GM15510 (cell line): ENCODE results near the gene OLIG1.

Experiments
- POLR2A ChIP-seq: IDR thresholded peaks from 3 replicates; pipeline ENCODE4 v1.6.1; 2011; ENCODE audit warnings: borderline replicate concordance; ENCODE audit not compliant: insufficient read length; ENCODE audit errors: extremely low read depth

Gene OLIG1

GRCh38 chr21:33027401-33028286 lies 42.3 kb upstream of the OLIG1 start:
- no peak for TF ChIP-seq POLR2A

DNA sequence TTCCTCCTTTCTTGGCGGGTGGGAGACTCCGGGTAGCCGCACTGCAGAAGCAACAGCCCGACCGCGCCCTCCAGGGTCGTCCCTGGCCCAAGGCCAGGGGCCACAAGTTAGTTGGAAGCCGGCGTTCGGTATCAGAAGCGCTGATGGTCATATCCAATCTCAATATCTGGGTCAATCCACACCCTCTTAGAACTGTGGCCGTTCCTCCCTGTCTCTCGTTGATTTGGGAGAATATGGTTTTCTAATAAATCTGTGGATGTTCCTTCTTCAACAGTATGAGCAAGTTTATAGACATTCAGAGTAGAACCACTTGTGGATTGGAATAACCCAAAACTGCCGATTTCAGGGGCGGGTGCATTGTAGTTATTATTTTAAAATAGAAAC lies 41.7 kb upstream of the OLIG1 start:
- TF ChIP-seq POLR2A = no peak

- TF ChIP-seq POLR2A = no peak
Measured at GRCh38 chr21:33028773-33029384, 41.1 kb upstream of the OLIG1 start.

- TF ChIP-seq POLR2A = no peak
Measured at GRCh38 chr21:33029385-33029921, 40.5 kb upstream of the OLIG1 start.

GRCh38 chr21:33029975-33030461 lies 39.9 kb upstream of the OLIG1 start:
- no peak for TF ChIP-seq POLR2A

DNA sequence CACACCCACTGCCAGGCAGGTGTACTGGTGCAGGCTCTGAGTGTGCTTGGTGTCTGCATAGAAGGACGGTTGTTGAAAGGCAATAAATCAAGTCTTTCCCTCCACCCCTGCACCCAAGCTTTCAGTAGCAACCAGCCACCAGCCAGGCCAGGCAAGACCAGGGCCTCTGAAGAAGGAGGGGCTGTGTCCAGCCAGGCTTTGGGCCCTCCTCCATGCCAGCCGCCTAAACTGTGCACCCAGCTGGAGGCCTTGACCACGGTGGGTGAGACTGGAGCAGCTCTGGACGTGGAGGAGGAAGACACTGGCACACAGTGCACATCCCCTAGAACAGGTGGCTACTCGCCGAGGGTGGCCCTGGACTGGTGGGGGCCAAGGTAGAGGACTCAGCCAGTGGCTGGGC lies 39.3 kb upstream of the OLIG1 start:
- no peak for TF ChIP-seq POLR2A

- TF ChIP-seq POLR2A = no peak
Measured at GRCh38 chr21:33031152-33031911, 38.6 kb upstream of the OLIG1 start.

GRCh38 chr21:33032434-33033047 lies 37.4 kb upstream of the OLIG1 start:
- no peak for TF ChIP-seq POLR2A

DNA sequence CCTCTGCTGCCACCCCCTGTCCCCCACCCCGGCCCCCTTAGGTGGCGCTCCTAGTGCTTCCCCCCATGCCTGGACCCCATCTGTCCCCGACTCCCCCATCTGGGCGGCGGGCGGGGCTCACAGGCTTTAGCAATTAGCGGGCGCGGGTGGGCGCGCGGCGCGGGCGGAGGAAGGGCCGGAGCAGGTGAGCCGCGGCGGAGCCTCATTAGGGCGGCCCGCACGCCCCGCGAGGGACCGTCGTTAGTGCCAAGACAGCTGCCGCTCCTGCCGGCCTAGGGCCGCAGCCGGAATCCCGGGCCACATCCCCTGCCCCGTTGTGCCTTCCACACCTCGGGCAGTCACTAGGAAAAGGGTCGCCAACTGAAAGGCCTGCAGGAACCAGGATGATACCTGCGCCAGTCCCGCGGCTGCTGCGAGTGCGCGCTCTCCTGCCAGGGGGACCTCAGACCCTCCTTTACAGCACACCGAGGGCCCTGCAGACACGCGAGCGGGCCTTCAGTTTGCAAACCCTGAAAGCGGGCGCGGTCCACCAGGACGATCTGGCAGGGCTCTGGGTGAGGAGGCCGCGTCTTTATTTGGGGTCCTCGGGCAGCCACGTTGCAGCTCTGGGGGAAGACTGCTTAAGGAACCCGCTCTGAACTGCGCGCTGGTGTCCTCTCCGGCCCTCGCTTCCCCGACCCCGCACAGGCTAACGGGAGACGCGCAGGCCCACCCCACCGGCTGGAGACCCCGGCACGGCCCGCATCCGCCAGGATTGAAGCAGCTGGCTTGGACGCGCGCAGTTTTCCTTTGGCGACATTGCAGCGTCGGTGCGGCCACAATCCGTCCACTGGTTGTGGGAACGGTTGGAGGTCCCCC lies 36.6 kb upstream of the OLIG1 start:
- no peak for TF ChIP-seq POLR2A

- no peak for TF ChIP-seq POLR2A
Measured at GRCh38 chr21:33033961-33034413, 36.0 kb upstream of the OLIG1 start.

DNA sequence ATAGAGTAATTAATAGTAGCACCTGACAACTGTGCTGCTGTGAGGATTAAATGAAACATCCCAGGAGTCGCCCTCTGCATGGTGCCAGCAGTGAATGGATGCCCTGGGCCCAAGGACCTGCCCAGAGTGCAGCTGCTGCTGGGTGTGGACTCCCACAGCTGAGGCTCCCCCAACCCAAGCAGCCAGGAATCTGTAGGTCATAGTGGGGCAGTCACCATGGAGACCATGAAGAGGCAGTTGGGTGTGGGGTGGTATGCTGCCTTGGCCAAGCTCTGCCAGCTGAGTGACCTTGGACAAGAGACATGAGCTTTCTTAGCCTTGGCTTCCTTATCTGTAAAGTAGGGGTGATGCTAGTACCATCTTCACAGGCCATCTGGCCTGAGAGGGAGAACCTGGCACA lies 34.8 kb upstream of the OLIG1 start:
- TF ChIP-seq POLR2A = no peak

DNA sequence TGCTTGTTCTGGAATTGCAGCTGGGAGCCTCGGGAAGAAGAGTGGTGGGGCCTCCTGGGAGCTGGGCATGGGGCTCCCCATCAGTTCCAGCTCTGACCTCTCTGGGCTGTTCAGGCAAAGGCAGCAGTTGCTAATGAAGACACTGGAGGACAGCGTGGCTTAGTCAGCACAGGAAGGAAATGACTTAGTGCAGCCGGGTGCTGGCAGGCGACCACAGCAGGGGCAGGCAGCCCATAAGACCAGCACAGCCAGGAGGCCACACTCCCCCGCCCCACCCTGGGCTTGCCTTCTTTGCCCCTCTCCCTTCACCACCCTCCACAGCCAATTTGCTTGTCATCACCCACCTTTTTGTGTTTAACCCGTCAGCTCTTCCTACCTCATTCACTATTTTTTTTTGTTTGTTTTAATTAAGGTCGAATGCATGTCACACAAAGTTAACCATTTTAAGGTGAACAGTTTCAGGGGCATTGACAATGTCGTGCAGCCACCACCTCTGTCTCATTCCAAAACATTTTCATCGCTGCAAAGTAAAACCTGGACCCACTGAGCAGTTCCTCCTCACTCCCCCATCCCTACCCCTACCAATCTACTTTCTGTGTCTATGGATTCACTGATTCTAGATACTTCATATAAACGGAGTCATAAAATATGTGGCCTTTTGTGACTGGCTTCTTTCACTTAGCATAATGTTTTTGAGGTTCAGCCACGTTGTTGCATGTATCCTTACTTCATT lies 33.3 kb upstream of the OLIG1 start:
- TF ChIP-seq POLR2A = no peak

- TF ChIP-seq POLR2A = no peak
Measured at GRCh38 chr21:33037501-33037900, 32.4 kb upstream of the OLIG1 start.

- TF ChIP-seq POLR2A = no peak
Measured at GRCh38 chr21:33039536-33039935, 30.4 kb upstream of the OLIG1 start.

- TF ChIP-seq POLR2A = no peak
Measured at GRCh38 chr21:33040215-33040614, 29.7 kb upstream of the OLIG1 start.
